ENCODE data around the gene ARID5A. TPM values are rescaled to one million over a fixed set of nuclear protein-coding genes. Genes with fewer than 3 reads are reported as not detected.

The ARID5A gene
- 17.3 TPM for total RNA-seq
- long read RNA-seq, transcript ARID5A-201 (7 exons, 2,188 nt): major isoform, 18 of 43 reads
- long read RNA-seq, transcript ARID5A-202 (6 exons, 2,038 nt): minor isoform, 13 of 43 reads
- long read RNA-seq, partial matches to known transcripts: 2 of 43 reads
- long read RNA-seq, other reads (novel, unspliced or antisense): 9 of 43 reads

GRCh38 chr2:96536445-96537065 is at the start of gene ARID5A:
Gene ARID5A, plus strand, starts transcription at chr2:96536752. Its CDS starts 75 bp downstream, at chr2:96536827.
- H3K4me3 ChIP-seq: peak within 1 kb of the TSS; percentile 97
- no peaks in the 10 kb centered on the region for H3K27me3 ChIP-seq (ENCODE audit: low read depth)
- H3K9me3 ChIP-seq (replicated peaks): no peaks in the 10 kb centered on the region
- H3K36me3 ChIP-seq: no peaks in the 10 kb centered on the region
- peak; percentile 66 for TF ChIP-seq CTCF (IDR thresholded peaks at IDR 0.05; ENCODE audit: borderline replicate concordance)
- DNase-seq: peak; percentile 96
- intact Hi-C loops (cut with micrococcal nuclease): no loop called here
- peaks cover 94% of the 10 kb centered on the region for H3K4me1 ChIP-seq
- H3K27ac ChIP-seq (replicated peaks): peak within 1 kb of the TSS; percentile 95

GRCh38 chr2:96489261-96489660 is 47.3 kb upstream of the ARID5A start:
- peaks cover 13% of the 10 kb centered on the region for H3K9me3 ChIP-seq (replicated peaks)
- peaks cover 13% of the 10 kb centered on the region for H3K4me1 ChIP-seq
- no peak for DNase-seq
- H3K36me3 ChIP-seq: no peaks in the 10 kb centered on the region
- no peak overlapping the region for H3K4me3 ChIP-seq
- no peak for TF ChIP-seq CTCF (IDR thresholded peaks at IDR 0.05; ENCODE audit: borderline replicate concordance)
- H3K27me3 ChIP-seq (ENCODE audit: low read depth): no peaks in the 10 kb centered on the region
- no peak overlapping the region for H3K27ac ChIP-seq (replicated peaks)
- intact Hi-C loops (cut with micrococcal nuclease): no loop called here

GRCh38 chr2:96489663-96490062 is 46.9 kb upstream of the ARID5A start:
- Histone ChIP-seq H3K36me3 (no peaks in the 10 kb centered on the region), H3K4me1 (peaks cover 13% of the 10 kb centered on the region), H3K27ac (replicated peaks) (no peak overlapping the region), H3K4me3 (no peak overlapping the region), H3K27me3 (ENCODE audit: low read depth) (no peaks in the 10 kb centered on the region), H3K9me3 (replicated peaks) (peaks cover 17% of the 10 kb centered on the region)
- no peak for DNase-seq
- intact Hi-C loops (cut with micrococcal nuclease): no loop called here
- TF ChIP-seq CTCF (IDR thresholded peaks at IDR 0.05; ENCODE audit: borderline replicate concordance): no peak

GRCh38 chr2:96491860-96492497 is 44.6 kb upstream of the ARID5A start:
- H3K9me3 ChIP-seq (replicated peaks): peaks cover 31% of the 10 kb centered on the region
- H3K27me3 ChIP-seq (ENCODE audit: low read depth): no peaks in the 10 kb centered on the region
- no peak overlapping the region for H3K27ac ChIP-seq (replicated peaks)
- H3K36me3 ChIP-seq: no peaks in the 10 kb centered on the region
- H3K4me3 ChIP-seq: no peak overlapping the region
- no peak for TF ChIP-seq CTCF (IDR thresholded peaks at IDR 0.05; ENCODE audit: borderline replicate concordance)
- H3K4me1 ChIP-seq: no peaks in the 10 kb centered on the region
- no peak for DNase-seq
- intact Hi-C loops (cut with micrococcal nuclease): no loop called here

GRCh38 chr2:96493072-96493471 is 43.5 kb upstream of the ARID5A start:
- Histone ChIP-seq H3K27me3 (ENCODE audit: low read depth) (no peaks in the 10 kb centered on the region), H3K9me3 (replicated peaks) (peaks cover 31% of the 10 kb centered on the region), H3K36me3 (no peaks in the 10 kb centered on the region), H3K4me1 (no peaks in the 10 kb centered on the region), H3K27ac (replicated peaks) (no peak overlapping the region), H3K4me3 (no peak overlapping the region)
- TF ChIP-seq CTCF (IDR thresholded peaks at IDR 0.05; ENCODE audit: borderline replicate concordance): no peak
- DNase-seq: no peak
- intact Hi-C loops (cut with micrococcal nuclease): no loop called here

Measured in left ventricle myocardium inferior (tissue), 1 donor.